ENCODE results near the gene TBPL1.
"Not testable (repeated sequence)": the region's sequence is repeated elsewhere in the genome, so short reads cannot be mapped to it uniquely, and the experiment has no call there.

TBPL1 gene

GRCh38 chr6:133954657-133955576 lies 1.9 kb downstream of the TBPL1 start:
- DNase-seq = no peak

GRCh38 chr6:133955582-133956415 lies 2.8 kb downstream of the TBPL1 start:
- DNase-seq = no peak

- no peak for DNase-seq
Observed at GRCh38 chr6:133956416-133957049, 3.5 kb downstream of the TBPL1 start.

GRCh38 chr6:133957227-133957626 lies 4.2 kb downstream of the TBPL1 start:
- DNase-seq = no peak

GRCh38 chr6:133957780-133958242 lies 4.8 kb downstream of the TBPL1 start:
- DNase-seq = no peak

- no peak for DNase-seq
Observed at GRCh38 chr6:133958791-133959190, 5.8 kb downstream of the TBPL1 start.

GRCh38 chr6:133959667-133960368 lies 6.8 kb downstream of the TBPL1 start:
- no peak for DNase-seq

GRCh38 chr6:133961831-133962230 lies 8.8 kb downstream of the TBPL1 start:
- DNase-seq = no peak

GRCh38 chr6:133964052-133964451 lies 11.0 kb downstream of the TBPL1 start:
- DNase-seq = no peak

- DNase-seq = no peak
Observed at GRCh38 chr6:133964702-133965101, 11.7 kb downstream of the TBPL1 start.

- DNase-seq = no peak
Observed at GRCh38 chr6:133965817-133966360, 12.9 kb downstream of the TBPL1 start.

GRCh38 chr6:133966654-133967329 lies 13.8 kb downstream of the TBPL1 start:
- DNase-seq = peak in 1 of 2 experiments; percentile 30

GRCh38 chr6:133967347-133967746 lies 14.3 kb downstream of the TBPL1 start:
- DNase-seq = peak; percentile 46 to 59

- DNase-seq = not testable (repeated sequence)
Observed at GRCh38 chr6:133967835-133968234, 14.8 kb downstream of the TBPL1 start.

GRCh38 chr6:133969285-133969920 lies 16.4 kb downstream of the TBPL1 start:
- no peak for DNase-seq

GRCh38 chr6:133969921-133970295 lies 16.9 kb downstream of the TBPL1 start:
- DNase-seq = no peak

- no peak for DNase-seq
Observed at GRCh38 chr6:133971861-133972260, 18.8 kb downstream of the TBPL1 start.

GRCh38 chr6:133972388-133972787 lies 19.4 kb downstream of the TBPL1 start:
- no peak for DNase-seq

- DNase-seq = peak; percentile 42 to 75
Observed at GRCh38 chr6:133973109-133973971, 20.3 kb downstream of the TBPL1 start.

All from NCI-H526 (cell line).